ENCODE data around the gene CD160.
A peak's percentile ranks its signal among the peaks of the same experiment; 100 is the strongest.

The CD160 gene

DNA sequence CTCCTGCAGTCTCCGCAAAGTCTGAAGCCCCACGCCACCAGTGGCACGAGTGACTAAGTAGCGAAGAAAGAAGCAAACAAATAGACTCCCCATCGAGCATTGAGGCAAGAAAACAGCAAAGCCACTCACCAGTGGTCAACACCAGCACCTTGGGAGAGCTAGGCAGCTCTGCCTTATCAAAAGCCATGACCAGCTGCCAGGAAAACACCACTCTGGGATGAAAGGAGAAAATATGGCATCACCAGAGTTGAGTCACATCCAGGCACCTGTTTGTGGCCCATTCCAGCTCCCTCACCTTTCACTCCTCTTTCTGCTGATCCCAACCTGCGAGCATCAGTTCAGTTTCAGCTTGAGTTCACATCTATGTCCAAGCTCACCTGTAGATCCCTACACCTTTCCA is 29.4 kb upstream of the CD160 start:
- Histone ChIP-seq H3K9me3 (ENCODE audit: severe bottlenecking) (no peaks in the 10 kb centered on the region), H3K27me3 (ENCODE audit: insufficient read depth, low read depth, severe bottlenecking) (no peaks in the 10 kb centered on the region), H3K27ac (no peak overlapping the region), H3K4me3 (ENCODE audit: low read depth, low read length) (no peak overlapping the region), H3K36me3 (no peaks in the 10 kb centered on the region)
- TF ChIP-seq, protein P1, sequence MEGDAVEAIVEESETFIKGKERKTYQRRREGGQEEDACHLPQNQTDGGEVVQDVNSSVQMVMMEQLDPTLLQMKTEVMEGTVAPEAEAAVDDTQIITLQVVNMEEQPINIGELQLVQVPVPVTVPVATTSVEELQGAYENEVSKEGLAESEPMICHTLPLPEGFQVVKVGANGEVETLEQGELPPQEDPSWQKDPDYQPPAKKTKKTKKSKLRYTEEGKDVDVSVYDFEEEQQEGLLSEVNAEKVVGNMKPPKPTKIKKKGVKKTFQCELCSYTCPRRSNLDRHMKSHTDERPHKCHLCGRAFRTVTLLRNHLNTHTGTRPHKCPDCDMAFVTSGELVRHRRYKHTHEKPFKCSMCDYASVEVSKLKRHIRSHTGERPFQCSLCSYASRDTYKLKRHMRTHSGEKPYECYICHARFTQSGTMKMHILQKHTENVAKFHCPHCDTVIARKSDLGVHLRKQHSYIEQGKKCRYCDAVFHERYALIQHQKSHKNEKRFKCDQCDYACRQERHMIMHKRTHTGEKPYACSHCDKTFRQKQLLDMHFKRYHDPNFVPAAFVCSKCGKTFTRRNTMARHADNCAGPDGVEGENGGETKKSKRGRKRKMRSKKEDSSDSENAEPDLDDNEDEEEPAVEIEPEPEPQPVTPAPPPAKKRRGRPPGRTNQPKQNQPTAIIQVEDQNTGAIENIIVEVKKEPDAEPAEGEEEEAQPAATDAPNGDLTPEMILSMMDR (IDR thresholded peaks at IDR 0.05; ENCODE audit: low read depth, low read length), result no peak
- no peak for DNase-seq

DNA sequence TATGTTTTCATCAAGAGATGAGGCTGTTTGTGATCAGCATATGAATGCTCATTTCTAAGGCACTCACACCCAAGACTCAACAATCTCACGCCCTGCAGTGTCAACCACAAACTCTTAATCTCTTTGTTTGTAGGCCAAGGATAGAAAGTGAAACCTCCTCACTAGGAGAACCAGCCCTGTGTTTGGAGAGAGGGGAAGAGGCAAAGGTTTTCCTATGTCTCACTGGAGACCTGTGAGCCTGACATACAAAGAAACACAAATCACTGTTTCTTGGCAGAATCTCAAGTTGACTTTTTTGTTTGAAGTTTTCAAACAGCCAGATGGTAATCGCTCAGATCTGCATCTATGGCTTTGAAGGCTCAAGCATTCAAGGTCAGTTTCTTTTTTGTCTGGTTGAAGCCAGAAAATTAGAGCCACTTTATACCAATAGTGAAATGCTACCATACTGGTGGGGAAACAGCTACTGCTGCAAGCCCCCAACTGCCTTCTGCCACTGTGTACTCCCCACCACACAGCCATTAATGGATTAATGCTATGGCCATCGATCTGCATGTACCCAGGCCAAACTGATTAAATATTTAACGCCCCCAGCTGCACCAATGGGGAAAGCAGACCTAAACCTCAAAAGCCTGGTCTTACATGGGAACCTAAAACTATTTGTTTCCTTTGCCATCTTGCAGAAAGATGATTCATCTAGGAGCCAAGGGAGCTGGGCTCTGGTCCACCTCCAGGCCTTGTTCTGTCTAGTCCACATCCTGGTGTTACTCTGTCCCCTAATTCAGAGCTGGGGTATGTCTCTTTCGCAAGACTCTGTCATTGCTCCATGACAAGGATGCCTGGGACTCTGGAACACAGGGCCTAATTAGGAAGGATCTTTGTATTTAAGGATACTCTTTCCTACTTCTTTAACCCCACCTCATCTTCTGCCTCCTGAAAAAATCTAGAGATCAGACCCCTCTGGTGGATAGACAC is 28.4 kb upstream of the CD160 start:
- TF ChIP-seq, protein P1 (IDR thresholded peaks at IDR 0.05; ENCODE audit: low read depth, low read length), result no peak
- Histone ChIP-seq H3K9me3 (ENCODE audit: severe bottlenecking) (no peaks in the 10 kb centered on the region), H3K4me3 (ENCODE audit: low read depth, low read length) (no peak overlapping the region), H3K27me3 (ENCODE audit: insufficient read depth, low read depth, severe bottlenecking) (no peaks in the 10 kb centered on the region), H3K27ac (no peak overlapping the region), H3K36me3 (no peaks in the 10 kb centered on the region)
- no peak for DNase-seq

DNA sequence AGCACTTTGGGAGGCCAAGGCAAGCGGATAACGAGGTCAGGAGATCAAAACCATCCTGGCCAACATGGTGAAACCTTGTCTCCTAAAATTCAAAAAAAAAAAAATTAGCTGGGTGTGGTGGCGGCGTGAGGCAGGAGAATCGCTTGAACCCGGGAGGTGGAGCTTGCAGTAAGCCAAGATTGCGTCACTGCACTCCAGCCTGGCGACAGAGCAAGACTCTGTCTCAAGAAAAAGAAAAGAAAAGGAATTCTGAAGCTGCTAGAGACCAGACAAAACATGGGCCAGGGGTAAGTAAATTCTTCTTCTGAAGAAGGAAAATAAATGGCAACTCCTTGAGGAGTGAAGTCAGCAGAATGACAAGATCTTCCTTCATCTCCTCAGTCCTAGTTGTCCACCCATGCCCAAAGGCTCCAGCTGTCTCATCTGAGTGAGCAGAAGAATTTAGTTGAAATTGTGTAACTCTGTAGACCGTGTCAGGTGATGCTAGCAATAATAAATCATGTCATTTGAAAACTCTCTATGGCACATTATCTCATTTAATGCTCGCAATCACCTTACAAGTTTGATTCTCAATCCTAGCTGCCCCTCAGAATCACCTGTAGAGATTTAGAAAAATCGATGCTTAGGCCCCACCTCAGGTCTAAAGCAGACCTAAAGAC is 26.4 kb upstream of the CD160 start:
- no peak overlapping the region for H3K4me3 ChIP-seq (ENCODE audit: low read depth, low read length)
- H3K9me3 ChIP-seq (ENCODE audit: severe bottlenecking), result no peaks in the 10 kb centered on the region
- H3K27ac ChIP-seq, result no peak overlapping the region
- no peak for DNase-seq
- TF ChIP-seq, protein P1 (IDR thresholded peaks at IDR 0.05; ENCODE audit: low read depth, low read length), result no peak
- no peaks in the 10 kb centered on the region for H3K27me3 ChIP-seq (ENCODE audit: insufficient read depth, low read depth, severe bottlenecking)
- no peaks in the 10 kb centered on the region for H3K36me3 ChIP-seq

DNA sequence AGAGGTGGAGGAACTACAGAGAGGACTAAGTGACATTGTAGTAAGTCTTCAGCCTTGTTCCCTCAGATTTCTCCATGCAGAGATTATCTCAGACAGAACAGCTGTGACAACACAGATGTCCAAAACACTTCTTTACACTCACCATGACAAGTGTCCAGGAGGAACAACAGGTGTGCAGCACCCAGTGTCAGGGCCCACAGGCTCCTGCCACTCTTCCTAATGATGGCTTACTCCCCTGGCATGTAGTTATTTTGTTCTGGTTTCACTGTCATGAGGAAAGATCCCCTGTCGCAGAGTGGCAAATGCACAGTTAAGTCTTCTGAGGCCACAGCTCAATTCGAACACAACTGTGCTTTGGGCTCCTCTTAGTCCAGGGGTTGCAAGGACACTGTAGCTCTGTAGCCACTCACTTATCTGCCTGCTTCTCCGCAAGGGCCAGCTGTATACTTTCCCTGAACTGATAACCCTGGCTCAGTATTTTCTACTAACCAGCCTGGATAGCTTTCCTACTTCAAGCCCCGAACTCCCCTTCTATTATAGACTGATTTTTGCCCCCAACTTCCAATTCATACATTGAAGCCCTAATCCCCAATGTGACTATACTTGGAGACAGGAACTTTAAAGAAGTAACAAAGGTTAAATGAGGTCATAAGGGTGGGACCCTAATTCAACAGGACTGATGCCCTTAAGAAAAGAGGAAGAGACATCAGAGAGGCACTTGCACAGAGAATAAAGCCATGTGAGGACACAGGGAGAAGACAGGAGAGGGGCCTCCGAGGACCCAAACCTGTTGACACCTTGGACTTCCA is 23.3 kb upstream of the CD160 start:
- Histone ChIP-seq H3K4me3 (ENCODE audit: low read depth, low read length) (no peak overlapping the region), H3K27ac (no peak overlapping the region), H3K9me3 (ENCODE audit: severe bottlenecking) (no peaks in the 10 kb centered on the region), H3K36me3 (no peaks in the 10 kb centered on the region), H3K27me3 (ENCODE audit: insufficient read depth, low read depth, severe bottlenecking) (no peaks in the 10 kb centered on the region)
- peak; percentile 35 for DNase-seq
- TF ChIP-seq, protein P1 (IDR thresholded peaks at IDR 0.05; ENCODE audit: low read depth, low read length), result no peak

DNA sequence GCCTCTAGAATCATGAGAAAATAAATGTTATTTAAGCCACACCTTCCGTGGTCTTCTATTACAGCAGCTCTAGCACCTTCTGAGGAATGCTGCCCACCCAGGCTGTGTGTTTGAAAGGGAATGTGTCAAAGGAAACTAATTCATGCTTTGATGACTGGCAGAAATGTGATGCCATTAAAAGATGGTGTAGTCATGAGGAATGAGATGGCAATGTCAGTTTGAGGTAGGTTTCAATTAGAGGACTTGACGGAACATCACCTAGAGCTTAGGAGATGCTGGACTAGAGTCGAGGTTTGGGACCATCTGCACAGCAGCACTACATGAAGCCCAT is 22.7 kb upstream of the CD160 start:
- no peak overlapping the region for H3K27ac ChIP-seq
- H3K27me3 ChIP-seq (ENCODE audit: insufficient read depth, low read depth, severe bottlenecking), result no peaks in the 10 kb centered on the region
- no peaks in the 10 kb centered on the region for H3K9me3 ChIP-seq (ENCODE audit: severe bottlenecking)
- TF ChIP-seq, protein P1 (IDR thresholded peaks at IDR 0.05; ENCODE audit: low read depth, low read length), result no peak
- no peak for DNase-seq
- H3K36me3 ChIP-seq, result no peaks in the 10 kb centered on the region
- H3K4me3 ChIP-seq (ENCODE audit: low read depth, low read length), result no peak overlapping the region

Data from WERI-Rb-1 (cell line).